HL-60 (cell line): ENCODE data around the gene EPHX1.

Experiments
- CTCF ChIP-seq: IDR thresholded peaks from one replicate; pipeline ENCODE4 v1.5.1; 2011; ENCODE audit warnings: low read length, control low read depth, inconsistent platforms; ENCODE audit not compliant: insufficient read depth
- GABPA ChIP-seq: IDR thresholded peaks from 2 replicates; pipeline ENCODE4 v1.6.1; 2012; ENCODE audit warnings: low read depth
- REST ChIP-seq: IDR thresholded peaks from 2 replicates; pipeline ENCODE4 v1.6.1; 2012; ENCODE audit warnings: low read depth; ENCODE audit not compliant: insufficient replicate concordance
- SPI1 ChIP-seq: IDR thresholded peaks from 2 replicates; pipeline ENCODE4 v1.6.1; 2012; ENCODE audit warnings: low read depth, mild to moderate bottlenecking, borderline replicate concordance

GRCh38 chr1:225871359-225872074 is 61.6 kb downstream of the EPHX1 start:
- TF ChIP-seq CTCF (no peak), GABPA (no peak), SPI1 (no peak), REST (no peak)
